Stimulated activated CD8-positive, alpha-beta memory T cell treated with anti-CD3 and anti-CD28 coated beads, Interleukin-12 subunit alpha, Interleukin-12 subunit beta, amount 100 ng/mL, for 24 hours (primary cell): ENCODE results near the gene APAF1.

Source experiments
- DNase-seq: peaks from one replicate; pipeline ENCODE4 v3.0.0-alpha.2; 2020; ENCODE audit errors: extremely low read depth

Gene APAF1

DNA sequence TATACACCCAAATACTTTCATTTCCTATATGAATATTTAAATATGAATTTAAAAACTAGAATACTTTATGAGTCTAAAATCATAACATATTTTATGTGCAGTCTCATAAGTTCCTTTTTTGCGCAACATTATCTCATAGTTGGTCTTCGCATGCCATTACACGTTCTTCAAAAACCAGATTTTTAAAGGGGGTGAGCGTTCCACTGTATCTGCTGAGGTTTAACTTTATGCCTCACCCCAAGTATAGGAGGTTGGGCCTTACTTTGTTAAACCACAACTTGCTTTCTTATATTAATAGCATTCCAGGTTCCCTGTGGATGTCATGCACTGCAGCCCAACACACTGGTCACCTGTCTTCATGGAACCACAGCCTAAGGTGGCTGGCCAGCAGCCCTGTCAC, 118.6 kb downstream of the APAF1 start:
- no peak for DNase-seq

DNA sequence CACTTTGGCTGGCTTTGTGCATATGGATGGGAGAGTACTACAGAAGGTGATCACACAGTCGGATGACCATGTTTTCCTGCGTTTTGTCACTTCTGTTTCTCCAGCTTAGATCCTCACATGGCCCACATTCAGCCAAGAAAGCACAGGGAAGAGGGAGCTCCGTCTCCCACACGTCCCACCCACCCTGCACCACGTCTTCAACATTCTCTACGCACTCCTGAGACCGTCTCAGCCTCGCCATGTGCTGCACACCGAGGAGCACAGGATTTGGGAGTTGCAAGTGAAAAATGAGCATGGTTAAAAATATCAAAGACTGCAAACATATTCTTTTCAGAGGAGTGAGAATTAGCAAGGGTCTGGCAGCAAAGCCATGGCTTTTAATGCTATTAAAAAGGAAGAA, 122.2 kb downstream of the APAF1 start:
- DNase-seq = no peak

DNA sequence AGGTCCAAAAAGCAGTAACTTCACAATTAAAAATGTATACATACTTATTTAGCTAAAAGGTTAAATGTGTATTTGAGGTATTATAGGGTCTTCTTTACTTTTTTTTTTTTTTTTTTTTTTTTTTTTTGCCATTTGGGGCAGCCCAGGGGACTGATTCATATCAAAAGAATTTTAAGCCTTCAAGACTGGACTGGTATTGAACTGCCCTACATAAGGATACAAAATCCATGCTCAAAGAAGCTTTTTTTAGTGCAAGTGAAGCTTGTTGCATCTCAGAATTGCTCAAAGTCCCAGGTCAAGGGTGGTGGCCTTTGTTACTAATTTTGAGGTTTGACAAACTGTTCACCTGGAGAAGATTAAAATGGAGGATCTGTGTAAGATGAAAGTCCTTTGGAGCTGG, 124.0 kb downstream of the APAF1 start:
- DNase-seq = no peak

DNA sequence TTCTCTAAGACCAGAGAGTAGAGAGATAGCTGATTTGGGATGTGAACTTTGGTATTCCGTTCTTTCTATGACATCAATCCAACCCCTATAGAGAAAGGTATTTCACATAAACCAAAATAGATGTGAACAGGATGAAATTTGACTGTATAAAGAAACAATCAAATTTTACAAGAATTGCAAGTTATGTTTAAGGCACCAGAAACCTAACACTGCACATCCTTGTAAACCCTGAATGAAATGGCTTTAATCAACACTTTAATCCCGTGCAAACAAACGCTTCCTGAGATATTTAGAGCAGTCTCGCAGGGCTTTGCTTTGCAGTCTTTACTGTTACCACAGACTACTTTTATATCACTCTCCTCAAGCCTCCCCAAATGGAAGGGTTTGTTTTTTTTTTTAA, 125.1 kb downstream of the APAF1 start:
- no peak for DNase-seq

GRCh38 chr12:98771811-98772752, 127.0 kb downstream of the APAF1 start:
- no peak for DNase-seq

GRCh38 chr12:98772818-98773217, 127.7 kb downstream of the APAF1 start:
- DNase-seq = no peak

DNA sequence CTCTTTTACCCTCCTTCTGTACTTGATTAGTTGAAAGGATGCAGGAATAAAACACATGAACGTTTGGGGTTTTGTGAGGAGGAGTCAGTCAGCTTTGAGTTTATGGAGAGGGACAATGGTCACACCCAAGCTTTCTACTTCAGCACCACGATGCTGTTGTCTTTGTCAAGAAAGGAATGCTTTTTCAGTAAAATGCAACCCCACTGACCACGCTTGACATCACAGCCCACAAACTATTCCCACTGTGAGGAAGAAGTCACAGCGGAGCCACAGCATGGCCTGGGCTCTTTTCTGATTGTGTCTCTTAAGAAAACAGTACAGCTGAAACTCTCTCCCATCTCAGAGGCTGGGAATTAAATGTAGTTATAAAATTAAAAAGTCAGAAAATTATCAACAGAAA, 135.2 kb downstream of the APAF1 start:
- no peak for DNase-seq

DNA sequence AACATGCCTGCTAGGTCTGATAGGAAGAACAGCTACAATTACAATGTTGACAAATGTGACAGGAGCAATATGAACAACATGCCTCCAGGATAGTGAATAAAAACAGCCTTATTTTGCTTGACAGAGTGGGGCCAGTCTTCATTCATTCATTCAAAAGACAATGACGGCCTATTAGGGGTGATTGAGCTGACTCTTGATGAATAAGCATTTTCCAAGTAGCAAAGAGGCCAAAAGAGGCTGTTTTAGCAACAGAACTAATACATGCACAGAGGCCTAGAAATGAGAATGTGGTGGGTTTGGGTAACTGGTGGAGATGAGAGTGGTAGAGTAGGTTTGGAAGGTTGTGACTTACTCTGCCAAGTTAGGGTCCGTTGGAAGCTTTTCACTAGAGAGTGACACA, 138.3 kb downstream of the APAF1 start:
- no peak for DNase-seq
